NT2/D1 (cell line): Measurements from ENCODE around the gene TSC22D1.
"Not testable (repeated sequence)": the region's sequence is repeated elsewhere in the genome, so short reads cannot be mapped to it uniquely, and the experiment has no call there.

Experiments used
- DNase-seq: peaks from one replicate; pipeline ENCODE4 v3.0.0-alpha.2; 2011; ENCODE audit warnings: low read depth, low spot score
- H3K27me3 ChIP-seq: 2 replicates; pipeline ENCODE4 v1.6.0; 2011; ENCODE audit warnings: mild to moderate bottlenecking; ENCODE audit not compliant: insufficient read length, insufficient read depth
- H3K36me3 ChIP-seq: 2 replicates; pipeline ENCODE4 v1.6.1; 2011; ENCODE audit warnings: mild to moderate bottlenecking, low read length, mixed read lengths; ENCODE audit not compliant: insufficient read depth, insufficient read length
- H3K4me1 ChIP-seq: 2 replicates; pipeline ENCODE4 v1.5.1; 2011; ENCODE audit not compliant: insufficient read depth, insufficient read length
- H3K4me3 ChIP-seq: 2 replicates; pipeline ENCODE4 v1.5.1; 2011; ENCODE audit warnings: low read depth; ENCODE audit not compliant: insufficient read length
- H3K9ac ChIP-seq: 2 replicates; pipeline ENCODE4 v1.6.0; 2011; ENCODE audit warnings: low read depth; ENCODE audit not compliant: insufficient read length
- H3K9me3 ChIP-seq: 2 replicates; pipeline ENCODE4 v1.5.1; 2011; ENCODE audit warnings: mild to moderate bottlenecking, low read length; ENCODE audit not compliant: insufficient read depth
- SUZ12 ChIP-seq: IDR thresholded peaks from 2 replicates; pipeline ENCODE4 v1.6.1; 2011; ENCODE audit not compliant: insufficient read length, insufficient read depth; ENCODE audit errors: extremely low read depth
- YY1 ChIP-seq: IDR thresholded peaks from 2 replicates; pipeline ENCODE4 v1.6.1; 2011; ENCODE audit not compliant: insufficient read length, insufficient read depth
- ZNF274 ChIP-seq: IDR thresholded peaks from 2 replicates; pipeline ENCODE4 v1.6.1; 2011; ENCODE audit warnings: mild to moderate bottlenecking, low read depth, low read length

TSC22D1 gene

DNA sequence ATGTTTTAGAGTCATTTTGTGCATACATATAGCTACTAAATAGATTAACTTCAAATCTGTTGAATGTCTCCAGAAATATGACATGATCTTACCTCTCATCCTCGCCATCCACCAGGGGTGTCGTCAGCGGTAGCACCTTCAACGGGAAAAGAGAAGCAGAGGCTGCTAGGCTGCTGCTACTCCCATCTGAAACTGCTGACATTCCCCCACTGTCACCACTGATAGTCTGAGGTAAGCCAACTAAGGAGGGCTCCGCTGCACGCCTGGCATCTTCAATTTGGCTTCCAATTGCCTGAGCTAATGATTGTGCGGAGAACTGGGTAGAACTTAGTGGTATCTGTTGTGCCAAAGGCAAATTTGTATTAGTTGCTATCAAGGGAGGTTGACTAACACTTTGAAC, 3.1 kb downstream of the TSC22D1 start:
- peaks cover 11% of the 10 kb centered on the region for H3K4me1 ChIP-seq

GRCh38 chr13:44566601-44567000, 9.5 kb downstream of the TSC22D1 start:
- H3K27me3 ChIP-seq = no peaks in the 10 kb centered on the region
- H3K4me3 ChIP-seq = no peak overlapping the region
- H3K4me1 ChIP-seq = no peaks in the 10 kb centered on the region
- no peaks in the 10 kb centered on the region for H3K36me3 ChIP-seq
- DNase-seq = no peak
- TF ChIP-seq YY1 (no peak), ZNF274 (no peak), SUZ12 (no peak)
- no peaks in the 10 kb centered on the region for H3K9me3 ChIP-seq
- no peak overlapping the region for H3K9ac ChIP-seq

More for the DNA sequence above, 3.1 kb downstream of the TSC22D1 start:
- H3K9me3 ChIP-seq = peaks cover 14% of the 10 kb centered on the region; the same call in 1 of the 2 replicates
- no peak for TF ChIP-seq ZNF274
- no peak for TF ChIP-seq SUZ12
- TF ChIP-seq YY1 = no peak
- H3K36me3 ChIP-seq = peaks cover 28% of the 10 kb centered on the region
- no peak for DNase-seq
- no peaks in the 10 kb centered on the region for H3K27me3 ChIP-seq
- no peak overlapping the region for H3K4me3 ChIP-seq
- no peak overlapping the region for H3K9ac ChIP-seq

- Histone ChIP-seq H3K9me3 (no peaks in the 10 kb centered on the region), H3K9ac (no peak overlapping the region), H3K4me1 (no peaks in the 10 kb centered on the region), H3K36me3 (no peaks in the 10 kb centered on the region), H3K4me3 (no peak overlapping the region), H3K27me3 (no peaks in the 10 kb centered on the region)
- no peak for DNase-seq
- TF ChIP-seq YY1 (no peak), SUZ12 (no peak), ZNF274 (no peak)
Observed at GRCh38 chr13:44565881-44566280, 10.2 kb downstream of the TSC22D1 start.

DNA sequence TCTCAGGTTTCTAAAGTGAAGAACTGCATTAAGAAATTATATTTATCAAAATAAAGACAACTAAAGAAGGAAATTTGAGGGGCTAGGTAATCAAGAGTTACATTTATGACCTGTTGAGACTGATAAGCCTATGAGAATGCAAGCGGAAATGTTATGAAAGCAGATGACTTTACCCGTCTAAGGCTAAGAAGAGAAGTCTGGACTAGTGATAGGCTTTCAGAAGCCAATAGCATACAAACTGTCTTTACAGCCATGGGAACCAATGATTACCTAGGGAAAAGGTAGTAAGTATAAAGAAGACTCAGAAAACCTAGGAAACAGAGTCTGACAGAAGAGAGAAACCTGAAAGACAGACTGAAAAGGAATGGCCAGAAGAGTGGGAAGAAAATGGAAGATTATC, 11.2 kb downstream of the TSC22D1 start:
- Histone ChIP-seq H3K36me3 (no peaks in the 10 kb centered on the region), H3K9me3 (no peaks in the 10 kb centered on the region), H3K27me3 (no peaks in the 10 kb centered on the region), H3K4me3 (no peak overlapping the region), H3K4me1 (no peaks in the 10 kb centered on the region), H3K9ac (no peak overlapping the region)
- TF ChIP-seq SUZ12 (no peak), YY1 (no peak), ZNF274 (no peak)
- no peak for DNase-seq

- not testable (repeated sequence) for H3K9ac ChIP-seq, H3K9me3 ChIP-seq, DNase-seq, H3K4me3 ChIP-seq, H3K27me3 ChIP-seq, H3K4me1 ChIP-seq, H3K36me3 ChIP-seq
Observed at GRCh38 chr13:44562853-44563252, 13.3 kb downstream of the TSC22D1 start.

DNA sequence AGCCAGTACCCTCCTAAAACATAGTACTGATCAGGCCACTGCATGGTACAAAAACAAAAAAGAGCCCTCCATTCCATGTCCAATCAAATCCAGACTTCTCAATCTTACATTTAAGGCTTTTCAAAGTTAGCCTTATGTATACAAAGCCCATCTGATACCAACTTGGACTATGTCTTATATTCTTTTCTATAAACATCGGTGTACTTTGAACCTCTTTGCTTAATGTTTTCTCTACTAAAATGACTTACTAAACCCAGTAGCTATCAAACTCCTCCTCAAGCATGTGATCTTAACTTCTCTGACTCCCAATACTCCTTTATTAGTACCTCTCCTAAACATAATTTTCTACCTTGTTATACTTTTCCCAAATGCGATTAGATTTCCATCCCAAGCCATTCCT, 14.8 kb downstream of the TSC22D1 start:
- TF ChIP-seq ZNF274 (no peak), YY1 (no peak), SUZ12 (no peak)
- no peak for DNase-seq
- Histone ChIP-seq H3K9me3 (no peaks in the 10 kb centered on the region), H3K27me3 (no peaks in the 10 kb centered on the region), H3K36me3 (no peaks in the 10 kb centered on the region), H3K9ac (no peak overlapping the region), H3K4me1 (no peaks in the 10 kb centered on the region), H3K4me3 (no peak overlapping the region)

GRCh38 chr13:44557986-44558385, 18.1 kb downstream of the TSC22D1 start:
- TF ChIP-seq ZNF274 (no peak), SUZ12 (no peak), YY1 (no peak)
- no peak overlapping the region for H3K4me3 ChIP-seq
- no peak overlapping the region for H3K9ac ChIP-seq

GRCh38 chr13:44555207-44555606, 20.9 kb downstream of the TSC22D1 start:
- no peak overlapping the region for H3K4me3 ChIP-seq
- H3K27me3 ChIP-seq = no peaks in the 10 kb centered on the region
- H3K36me3 ChIP-seq = peaks cover 7% of the 10 kb centered on the region
- TF ChIP-seq SUZ12 (no peak), YY1 (no peak), ZNF274 (no peak)
- no peaks in the 10 kb centered on the region for H3K4me1 ChIP-seq
- H3K9me3 ChIP-seq = no peaks in the 10 kb centered on the region
- no peak for DNase-seq
- no peak overlapping the region for H3K9ac ChIP-seq

More at GRCh38 chr13:44557986-44558385, 18.1 kb downstream of the TSC22D1 start:
- Histone ChIP-seq H3K36me3 (no peaks in the 10 kb centered on the region), H3K9me3 (no peaks in the 10 kb centered on the region), H3K4me1 (no peaks in the 10 kb centered on the region), H3K27me3 (no peaks in the 10 kb centered on the region)
- no peak for DNase-seq
